Body of pancreas (tissue), 4 donors: ENCODE measurements around the gene PYGO2. TPM values are rescaled to one million over a fixed set of nuclear protein-coding genes. Genes with fewer than 3 reads are reported as not detected.
A peak's percentile ranks its signal among the peaks of the same experiment; 100 is the strongest.

Experiments
- ATAC-seq: fragments of 150-250 bp; one replicate; pipeline ENCODE4 v1.9.1; 2016
- DNase-seq, 4 donors: peaks; one replicate each; pipeline ENCODE4 v3.0.0-alpha.2; 2019
- H3K27ac ChIP-seq, 4 donors: fragments of 200-600 bp; sonication (generic); 1 replicate in 3 of 4; 2 replicates in 1 of 4; pipeline versions ENCODE4 v1.5.1 to v1.6.1; 2016 to 2019; ENCODE audit warnings: mild to moderate bottlenecking in 1 of 4, mixed read lengths in 1 of 4, moderate library complexity in 1 of 4
- H3K27me3 ChIP-seq, 2 donors: fragments of 200-600 bp; sonication (generic); one replicate each; pipeline ENCODE4 v1.6.0; 2016; ENCODE audit warnings: mild to moderate bottlenecking in 1 of 2
- H3K36me3 ChIP-seq, 2 donors: fragments of 200-600 bp; sonication (generic); replicated peaks in 1 of 2; 2 replicates each; pipeline ENCODE4 v1.5.1; 2016; ENCODE audit warnings: low read depth in 2 of 2; ENCODE audit not compliant: insufficient read depth in 1 of 2
- H3K4me1 ChIP-seq: fragments of 200-600 bp; sonication (generic); one replicate; pipeline ENCODE4 v1.6.0; 2016
- H3K4me3 ChIP-seq, 2 donors: fragments of 200-600 bp; sonication (generic); 1 replicate in 1 of 2; 2 replicates in 1 of 2; pipeline ENCODE4 v1.5.1; 2016 to 2019
- H3K9me3 ChIP-seq, 3 donors: fragments of 200-600 bp; sonication (generic); 1 replicate in 2 of 3; 2 replicates in 1 of 3; pipeline ENCODE4 v1.5.1; 2016
- CTCF ChIP-seq, 7 experiments: fragments of 450-650 bp in 4 of 7; fragments of 200-600 bp in 3 of 7; sonication (generic) in 3 of 7; IDR thresholded peaks; one replicate each; pipeline ENCODE4 v1.5.1; 2016 to 2019; ENCODE audit warnings: antibody characterized with exemption in 7 of 7
- POLR2A ChIP-seq, 3 donors: fragments of 450-650 bp; IDR thresholded peaks; one replicate each; pipeline ENCODE4 v1.6.1; 2016; ENCODE audit warnings: antibody characterized with exemption in 3 of 3, mild to moderate bottlenecking in 2 of 3
- WGBS, 2 donors: methylation state at CpG; one replicate each; pipeline ENCODE4 v1.1.5; 2017; 5-methylcytosine and 5-hydroxymethylcytosine counted together
- intact Hi-C: fragments of 100-400 bp; cut with DNase I; formaldehyde crosslinking; loops from one replicate; pipeline ENCODE4 v1.15.1; 2023
- total RNA-seq, 2 donors: library from RNA; depleted of rRNA; stranded (reverse); fragments of >200 nt; gene quantifications; one replicate each; pipeline ENCODE4 v1.1.0, GENCODE V29; 2016

PYGO2 gene
- total RNA-seq, 2 donors from 2014 or later = 10.9 to 15.2 TPM

- H3K27ac ChIP-seq = no peak overlapping the region
- TF ChIP-seq CTCF (IDR thresholded peaks at IDR 0.05) (no peak), POLR2A (IDR thresholded peaks at IDR 0.05) (no peak)
Measured at GRCh38 chr1:154945962-154946850, 15.4 kb downstream of the PYGO2 start.

GRCh38 chr1:154945160-154945961 lies 16.2 kb downstream of the PYGO2 start:
- Histone ChIP-seq H3K27me3 (no peaks in the 10 kb centered on the region), H3K4me1 (peaks cover 19% of the 10 kb centered on the region), H3K9me3 (no peaks in the 10 kb centered on the region), H3K27ac (no peak overlapping the region), H3K4me3 (no peak overlapping the region), H3K36me3 (peaks cover 0 to 3% of the 10 kb centered on the region in 2 donors)
- DNase-seq (no peak), ATAC-seq (no peak)
- TF ChIP-seq CTCF (IDR thresholded peaks at IDR 0.05) = no peak
- TF ChIP-seq POLR2A (IDR thresholded peaks at IDR 0.05) = no peak
- WGBS, 2 donors = 75 to 82% methylated on average over 14 to 15 of the region's 15 CpGs
- intact Hi-C loops = no loop called here

More at GRCh38 chr1:154945962-154946850, 15.4 kb downstream of the PYGO2 start:
- H3K36me3 ChIP-seq = peaks cover 0 to 3% of the 10 kb centered on the region in 2 donors
- no peak for DNase-seq
- no peak overlapping the region for H3K4me3 ChIP-seq
- ATAC-seq = no peak
- intact Hi-C loops = no loop called here
- 77 to 86% methylated on average over 14 to 17 of the region's 17 CpGs for WGBS, 2 donors
- H3K27me3 ChIP-seq = no peaks in the 10 kb centered on the region
- H3K9me3 ChIP-seq = no peaks in the 10 kb centered on the region
- peaks cover 16% of the 10 kb centered on the region for H3K4me1 ChIP-seq

- no peak for TF ChIP-seq POLR2A (IDR thresholded peaks at IDR 0.05)
- TF ChIP-seq CTCF (IDR thresholded peaks at IDR 0.05) = no peak
- Histone ChIP-seq H3K36me3 (peaks cover 0 to 3% of the 10 kb centered on the region in 2 donors), H3K4me3 (no peak overlapping the region), H3K27me3 (no peaks in the 10 kb centered on the region), H3K4me1 (peaks cover 19% of the 10 kb centered on the region), H3K27ac (peak overlapping the region in 1 of 4 donors; percentile 21), H3K9me3 (no peaks in the 10 kb centered on the region)
- intact Hi-C loops = no loop called here
- 40 to 51% methylated on average over 7 to 9 of the region's 9 CpGs for WGBS, 2 donors
- no peak for ATAC-seq
- no peak for DNase-seq
Measured at GRCh38 chr1:154944401-154945159, 17.0 kb downstream of the PYGO2 start.

- 38 to 40% methylated on average over 5 to 6 of the region's 6 CpGs for WGBS, 2 donors
- TF ChIP-seq CTCF (IDR thresholded peaks at IDR 0.05) (peak; percentile 47 to 63 (median 55)), POLR2A (IDR thresholded peaks at IDR 0.05) (no peak)
- Histone ChIP-seq H3K9me3 (no peaks in the 10 kb centered on the region), H3K36me3 (peaks cover 0 to 3% of the 10 kb centered on the region in 2 donors), H3K27me3 (no peaks in the 10 kb centered on the region), H3K4me3 (no peak overlapping the region), H3K27ac (peak overlapping the region in 1 of 4 donors; percentile 21), H3K4me1 (peaks cover 19% of the 10 kb centered on the region)
- intact Hi-C loops = no loop called here
- ATAC-seq = no peak
- peak in 2 of 4 donors; percentile 32 to 53 for DNase-seq
Measured at GRCh38 chr1:154943649-154944400, 17.8 kb downstream of the PYGO2 start.
